D721Med (cell line): ENCODE results near the gene ADAM10.

Experiments used
- DNase-seq: peaks from one replicate; pipeline ENCODE4 v3.0.0; 2011; ENCODE audit warnings: low spot score; ENCODE audit not compliant: insufficient read length
- FAIRE-seq: peaks from 2 replicates; lab custom pipeline; 2011; peaks lifted over from hg19 to GRCh38; lab: Jason Lieb, UNC
- TF ChIP-seq, protein P1 (sequence below): IDR thresholded peaks from 2 replicates; pipeline ENCODE4 v1.5.1; 2012; ENCODE audit warnings: mild to moderate bottlenecking, control low read depth; ENCODE audit not compliant: insufficient read depth; ENCODE audit errors: missing control alignments

ADAM10 gene

DNA sequence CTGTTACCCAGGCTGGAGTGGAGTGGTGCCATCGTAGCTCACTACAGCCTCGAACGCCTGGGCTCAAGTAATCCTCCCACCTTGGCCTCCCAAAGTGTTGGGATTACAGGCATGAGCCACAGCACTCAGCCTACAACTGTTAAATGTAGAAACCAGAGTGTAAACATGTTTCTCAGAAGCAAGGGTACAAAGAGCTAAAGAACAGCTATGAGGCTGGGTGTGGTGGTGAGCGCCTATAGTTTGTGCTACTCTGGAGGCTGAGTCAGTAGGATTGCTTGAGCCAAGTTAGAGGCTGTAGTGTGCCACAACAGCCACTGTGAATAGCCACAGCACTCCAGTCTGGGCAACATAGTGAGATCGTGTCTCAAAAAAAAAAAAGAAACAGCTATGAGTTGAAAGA is 16.8 kb upstream of the ADAM10 start:
- no peak for FAIRE-seq
- no peak for DNase-seq

DNA sequence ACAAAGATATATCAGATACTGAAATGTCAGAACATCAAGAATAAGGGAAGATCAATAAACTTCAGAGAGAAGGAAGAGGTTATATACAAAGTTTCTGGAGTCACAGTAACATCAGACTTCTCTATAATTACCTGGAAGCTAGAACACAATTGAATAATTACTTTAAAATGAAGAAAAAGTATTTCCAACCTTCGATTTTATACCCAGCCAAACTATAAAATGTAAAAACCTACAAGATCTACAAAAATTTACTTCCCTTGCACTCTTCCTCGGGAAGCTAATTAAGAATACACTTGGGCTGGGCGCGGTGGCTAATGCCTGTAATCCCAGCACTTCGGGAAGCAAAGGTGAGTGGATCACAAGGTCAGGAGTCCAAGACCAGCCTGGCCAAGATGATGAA is 15.0 kb upstream of the ADAM10 start:
- DNase-seq (no peak), FAIRE-seq (no peak)
- TF ChIP-seq, protein P1, sequence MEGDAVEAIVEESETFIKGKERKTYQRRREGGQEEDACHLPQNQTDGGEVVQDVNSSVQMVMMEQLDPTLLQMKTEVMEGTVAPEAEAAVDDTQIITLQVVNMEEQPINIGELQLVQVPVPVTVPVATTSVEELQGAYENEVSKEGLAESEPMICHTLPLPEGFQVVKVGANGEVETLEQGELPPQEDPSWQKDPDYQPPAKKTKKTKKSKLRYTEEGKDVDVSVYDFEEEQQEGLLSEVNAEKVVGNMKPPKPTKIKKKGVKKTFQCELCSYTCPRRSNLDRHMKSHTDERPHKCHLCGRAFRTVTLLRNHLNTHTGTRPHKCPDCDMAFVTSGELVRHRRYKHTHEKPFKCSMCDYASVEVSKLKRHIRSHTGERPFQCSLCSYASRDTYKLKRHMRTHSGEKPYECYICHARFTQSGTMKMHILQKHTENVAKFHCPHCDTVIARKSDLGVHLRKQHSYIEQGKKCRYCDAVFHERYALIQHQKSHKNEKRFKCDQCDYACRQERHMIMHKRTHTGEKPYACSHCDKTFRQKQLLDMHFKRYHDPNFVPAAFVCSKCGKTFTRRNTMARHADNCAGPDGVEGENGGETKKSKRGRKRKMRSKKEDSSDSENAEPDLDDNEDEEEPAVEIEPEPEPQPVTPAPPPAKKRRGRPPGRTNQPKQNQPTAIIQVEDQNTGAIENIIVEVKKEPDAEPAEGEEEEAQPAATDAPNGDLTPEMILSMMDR: no peak

More for the DNA sequence above, 16.8 kb upstream of the ADAM10 start:
- TF ChIP-seq, protein P1: no peak

DNA sequence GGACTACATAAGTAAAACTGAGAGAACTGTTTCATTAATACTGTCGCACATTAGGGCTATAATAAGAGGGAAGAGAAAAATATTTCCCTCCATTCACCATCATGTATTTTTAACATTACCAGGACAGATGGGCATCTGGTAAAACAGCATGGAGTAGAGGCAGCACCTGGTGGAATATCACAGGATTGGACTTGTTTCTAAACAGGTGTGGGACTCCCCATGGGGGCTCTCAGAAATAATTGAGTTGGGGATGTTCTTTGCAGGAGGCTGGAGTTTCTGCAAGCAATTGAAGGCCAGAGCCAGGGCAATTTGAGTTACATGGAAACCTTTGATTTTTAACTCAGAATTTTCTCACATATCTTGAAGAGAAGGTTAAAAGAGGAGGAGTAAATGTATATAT is 13.2 kb upstream of the ADAM10 start:
- DNase-seq: no peak
- TF ChIP-seq, protein P1: no peak
- FAIRE-seq: no peak

DNA sequence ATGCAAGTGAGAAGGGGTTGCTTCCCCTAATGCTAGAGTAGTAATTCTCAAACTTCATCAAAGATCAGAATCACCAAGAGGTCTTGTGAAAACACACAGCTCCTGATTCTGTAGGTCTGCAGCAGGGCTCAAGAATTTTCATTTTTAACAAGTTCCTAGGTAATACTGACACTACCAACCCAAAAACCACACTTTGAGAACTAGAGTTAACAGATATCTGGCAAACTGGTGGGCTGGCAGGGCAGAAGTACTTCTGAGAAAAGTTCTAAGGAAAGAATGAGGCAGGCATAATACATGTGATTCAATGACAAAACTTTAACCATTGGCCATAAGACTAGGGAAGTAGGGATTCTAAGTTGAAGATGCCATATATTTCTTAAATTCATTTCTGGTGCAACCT is 12.8 kb upstream of the ADAM10 start:
- FAIRE-seq (no peak), DNase-seq (no peak)
- TF ChIP-seq, protein P1: no peak

DNA sequence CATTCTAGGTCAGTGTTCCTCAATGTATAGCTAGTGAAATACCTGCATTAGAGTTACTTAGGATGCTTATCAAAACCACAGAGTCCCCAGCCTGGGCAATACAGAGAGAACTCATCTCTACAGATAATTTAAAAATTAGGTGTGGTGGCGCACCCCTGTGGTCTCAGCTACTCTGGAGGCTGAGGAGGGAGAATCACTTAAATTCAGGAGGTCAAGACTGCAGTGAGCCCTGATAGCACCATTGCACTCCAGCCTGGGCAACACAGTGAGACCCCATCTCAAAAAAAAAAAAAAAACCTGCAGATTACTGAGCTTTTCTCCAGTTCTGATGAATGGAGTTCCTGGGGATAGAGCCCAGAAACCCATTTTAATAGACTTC is 11.5 kb upstream of the ADAM10 start:
- DNase-seq (no peak), FAIRE-seq (no peak)
- TF ChIP-seq, protein P1: peak; percentile 5

DNA sequence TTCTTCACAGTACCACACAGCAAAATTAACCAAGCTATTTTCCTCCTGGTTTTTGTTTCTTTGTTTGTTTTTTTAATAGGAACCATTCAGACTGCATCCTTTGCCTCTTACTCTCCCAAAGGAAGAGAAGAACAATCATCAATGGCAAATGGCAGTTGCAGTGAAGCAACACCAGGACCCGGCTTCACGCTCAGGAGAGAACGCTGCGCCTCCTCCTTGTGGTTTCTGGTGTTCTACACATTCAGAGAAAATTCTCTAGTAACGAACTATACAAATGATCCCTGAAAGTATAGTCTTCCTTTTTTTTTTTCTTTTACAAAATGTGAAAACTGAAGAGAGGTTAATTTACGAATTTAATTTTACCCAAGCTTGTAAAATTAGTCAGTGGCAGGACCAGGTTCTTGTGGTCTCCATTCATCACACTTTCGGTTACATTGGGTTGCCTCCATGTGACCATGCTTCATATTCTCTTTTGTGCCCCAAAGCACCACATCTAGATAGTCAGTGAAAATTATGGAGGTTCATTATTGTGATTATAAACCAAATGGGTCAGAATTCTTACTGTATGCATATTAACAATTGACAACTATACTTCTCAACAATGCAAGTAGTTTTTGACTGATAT is 11.0 kb upstream of the ADAM10 start:
- TF ChIP-seq, protein P1: no peak
- FAIRE-seq (no peak), DNase-seq (no peak)

DNA sequence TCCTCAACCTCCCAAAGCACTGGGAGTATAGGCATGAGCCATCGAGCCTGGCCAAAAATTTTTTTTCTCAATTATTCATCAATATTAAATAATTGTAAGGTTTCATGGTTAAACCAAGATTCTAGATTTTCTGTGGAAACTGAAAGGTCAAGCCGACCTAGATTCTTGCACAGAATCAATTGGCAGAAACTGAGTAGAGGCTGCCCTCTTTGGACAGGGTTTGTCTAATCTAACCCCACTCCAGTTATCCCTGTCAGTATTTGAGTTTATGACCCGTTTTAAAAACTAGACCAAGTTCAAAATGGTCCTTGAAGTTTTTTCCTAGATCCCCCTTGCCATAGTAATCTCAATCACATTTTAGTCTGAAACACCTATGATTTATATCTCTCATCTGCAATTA is 8.6 kb upstream of the ADAM10 start:
- TF ChIP-seq, protein P1: peak; percentile 31
- FAIRE-seq (no peak), DNase-seq (no peak)
